ENCODE results near the gene C12orf42.

DNA sequence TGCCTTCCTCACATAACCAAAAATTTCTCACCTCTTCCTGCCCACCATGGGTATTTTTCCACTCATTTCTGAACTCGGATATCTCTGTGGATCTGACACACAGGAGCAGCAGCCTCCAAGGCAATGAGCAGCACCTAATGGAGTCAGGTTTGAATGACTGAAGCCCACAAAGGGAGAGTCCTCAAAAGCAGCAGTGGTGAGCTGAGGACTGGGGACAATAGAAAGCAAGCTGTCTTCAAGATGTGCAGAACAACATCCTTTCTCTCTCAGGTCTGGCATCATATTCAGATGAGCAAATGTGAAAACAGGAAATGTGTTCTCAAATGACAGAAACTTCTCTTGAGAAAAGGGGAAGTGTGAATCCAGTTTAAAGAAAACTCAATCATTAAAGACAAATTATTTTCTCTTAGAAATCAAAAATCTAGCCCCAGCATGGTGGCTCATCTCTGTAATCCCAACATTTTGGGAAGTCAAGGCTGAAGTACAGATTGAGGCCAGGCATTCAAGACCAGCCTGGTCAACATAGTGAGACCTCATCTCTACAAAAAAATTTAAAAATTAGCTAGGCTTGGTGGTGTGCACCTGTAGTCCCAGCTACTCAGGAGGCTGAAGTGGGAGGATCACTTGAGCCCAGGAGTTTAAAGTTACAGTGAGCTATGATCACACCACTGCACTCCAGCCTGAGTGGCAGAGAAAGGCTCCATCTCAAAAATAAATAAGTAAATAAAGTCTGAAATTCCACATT, 54.2 kb downstream of the C12orf42 start:
- TF ChIP-seq, protein P1, sequence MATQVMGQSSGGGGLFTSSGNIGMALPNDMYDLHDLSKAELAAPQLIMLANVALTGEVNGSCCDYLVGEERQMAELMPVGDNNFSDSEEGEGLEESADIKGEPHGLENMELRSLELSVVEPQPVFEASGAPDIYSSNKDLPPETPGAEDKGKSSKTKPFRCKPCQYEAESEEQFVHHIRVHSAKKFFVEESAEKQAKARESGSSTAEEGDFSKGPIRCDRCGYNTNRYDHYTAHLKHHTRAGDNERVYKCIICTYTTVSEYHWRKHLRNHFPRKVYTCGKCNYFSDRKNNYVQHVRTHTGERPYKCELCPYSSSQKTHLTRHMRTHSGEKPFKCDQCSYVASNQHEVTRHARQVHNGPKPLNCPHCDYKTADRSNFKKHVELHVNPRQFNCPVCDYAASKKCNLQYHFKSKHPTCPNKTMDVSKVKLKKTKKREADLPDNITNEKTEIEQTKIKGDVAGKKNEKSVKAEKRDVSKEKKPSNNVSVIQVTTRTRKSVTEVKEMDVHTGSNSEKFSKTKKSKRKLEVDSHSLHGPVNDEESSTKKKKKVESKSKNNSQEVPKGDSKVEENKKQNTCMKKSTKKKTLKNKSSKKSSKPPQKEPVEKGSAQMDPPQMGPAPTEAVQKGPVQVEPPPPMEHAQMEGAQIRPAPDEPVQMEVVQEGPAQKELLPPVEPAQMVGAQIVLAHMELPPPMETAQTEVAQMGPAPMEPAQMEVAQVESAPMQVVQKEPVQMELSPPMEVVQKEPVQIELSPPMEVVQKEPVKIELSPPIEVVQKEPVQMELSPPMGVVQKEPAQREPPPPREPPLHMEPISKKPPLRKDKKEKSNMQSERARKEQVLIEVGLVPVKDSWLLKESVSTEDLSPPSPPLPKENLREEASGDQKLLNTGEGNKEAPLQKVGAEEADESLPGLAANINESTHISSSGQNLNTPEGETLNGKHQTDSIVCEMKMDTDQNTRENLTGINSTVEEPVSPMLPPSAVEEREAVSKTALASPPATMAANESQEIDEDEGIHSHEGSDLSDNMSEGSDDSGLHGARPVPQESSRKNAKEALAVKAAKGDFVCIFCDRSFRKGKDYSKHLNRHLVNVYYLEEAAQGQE (IDR thresholded peaks at IDR 0.05; ENCODE audit: insufficient read depth in 1 of 2, low read depth in 2 of 2, low read length in 2 of 2): no peak
- TF ChIP-seq POLR2AphosphoS5 (IDR thresholded peaks at IDR 0.05; ENCODE audit: low read depth, low read length): no peak
- TF ChIP-seq TAF1 (IDR thresholded peaks at IDR 0.05; ENCODE audit: borderline replicate concordance, insufficient read depth, low read length): no peak
